Suprapubic skin (tissue), 4 donors: Measurements from ENCODE around the gene SIKE1. TPM values are rescaled to one million over a fixed set of nuclear protein-coding genes. Genes with fewer than 3 reads are reported as not detected.
"Not testable (repeated sequence)": the region's sequence is repeated elsewhere in the genome, so short reads cannot be mapped to it uniquely, and the experiment has no call there.

ENCODE experiments used
- DNase-seq, 2 donors: peaks; one replicate each; pipeline ENCODE4 v3.0.0-alpha.2; 2019; ENCODE audit warnings: low spot score in 2 of 2
- H3K27ac ChIP-seq: fragments of 200-600 bp; sonication (generic); one replicate; pipeline ENCODE4 v1.5.1; 2019
- H3K27me3 ChIP-seq: fragments of 200-600 bp; sonication (generic); one replicate; pipeline ENCODE4 v1.5.1; 2019
- H3K36me3 ChIP-seq: fragments of 200-600 bp; sonication (generic); one replicate; pipeline ENCODE4 v1.5.1; 2019
- H3K4me1 ChIP-seq: fragments of 200-600 bp; sonication (generic); one replicate; pipeline ENCODE4 v1.5.1; 2019
- H3K4me3 ChIP-seq: fragments of 200-600 bp; sonication (generic); one replicate; pipeline ENCODE4 v1.5.1; 2019; ENCODE audit warnings: mild to moderate bottlenecking
- H3K9me3 ChIP-seq: fragments of 200-600 bp; sonication (generic); one replicate; pipeline ENCODE4 v1.5.1; 2019
- CTCF ChIP-seq, 2 donors: fragments of 200-600 bp in 1 of 2; fragments of 450-650 bp in 1 of 2; sonication (generic) in 1 of 2; IDR thresholded peaks; one replicate each; pipeline ENCODE4 v1.5.1; 2016 to 2019; ENCODE audit warnings: antibody characterized with exemption in 2 of 2, mild to moderate bottlenecking in 1 of 2, moderate library complexity in 1 of 2
- EP300 ChIP-seq: sonication (generic); formaldehyde crosslinking; IDR thresholded peaks from one replicate; pipeline ENCODE4 v1.6.1; 2017; ENCODE audit warnings: antibody characterized with exemption
- POLR2A ChIP-seq, 2 donors: fragments of 450-650 bp; IDR thresholded peaks; one replicate each; pipeline ENCODE4 v1.6.1; 2017; ENCODE audit warnings: antibody characterized with exemption in 2 of 2, mild to moderate bottlenecking in 2 of 2, moderate library complexity in 2 of 2
- POLR2AphosphoS5 ChIP-seq, 3 donors: sonication (generic); formaldehyde crosslinking; IDR thresholded peaks; one replicate each; pipeline ENCODE4 v1.6.1; 2017; ENCODE audit warnings: antibody characterized with exemption in 3 of 3
- WGBS: methylation state at CpG from one replicate; pipeline ENCODE4 v1.1.5; 2018; 5-methylcytosine and 5-hydroxymethylcytosine counted together
- total RNA-seq, 4 donors: library from RNA; depleted of rRNA; stranded (reverse); fragments of >200 nt; gene quantifications; one replicate each; pipeline ENCODE4 v1.1.0, GENCODE V29; 2016

Gene SIKE1
- total RNA-seq, 4 donors from 2014 or later = 44.0 to 70.1 (median 54.0) TPM

DNA sequence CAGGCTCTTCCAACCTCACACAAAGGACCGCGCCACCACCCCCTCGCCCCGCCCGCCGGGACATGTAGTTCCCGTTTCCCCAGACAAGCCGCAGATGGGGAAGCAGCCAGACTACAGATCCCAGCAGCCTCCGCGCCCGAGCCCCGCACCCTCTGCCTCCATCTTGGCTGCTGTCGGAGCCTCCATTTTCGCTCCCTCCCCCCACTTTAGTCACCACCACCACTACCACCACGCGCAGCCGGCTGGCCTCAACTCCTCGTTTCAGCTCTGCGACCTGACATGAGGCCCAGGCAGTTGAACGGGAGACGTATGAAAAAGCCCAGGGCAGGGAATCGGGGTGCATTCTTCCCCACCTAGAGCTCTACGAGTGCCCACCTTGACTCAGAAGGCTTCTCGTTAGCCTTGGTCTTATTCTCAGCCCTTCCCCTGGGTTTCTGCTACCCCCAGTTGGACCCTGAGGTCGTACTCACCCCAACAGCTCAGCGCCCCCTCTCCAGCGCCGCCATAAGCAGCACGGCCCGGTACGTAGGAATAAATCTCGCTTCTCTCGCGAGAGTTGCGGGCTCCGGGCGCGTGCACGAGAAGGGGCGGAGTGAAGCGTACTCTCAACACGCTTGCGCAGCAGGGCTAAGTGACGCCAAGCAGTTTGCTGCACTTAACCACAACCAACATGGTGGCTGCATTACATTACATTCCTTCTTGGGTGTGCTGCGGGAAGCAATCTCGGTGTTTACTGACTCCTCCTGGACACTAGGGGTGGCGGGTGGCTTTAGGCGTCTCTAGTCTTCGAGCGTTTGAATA is 22.8 kb downstream of the SIKE1 start, which contains the start of gene CSDE1:
CSDE1 (minus strand) TSS at position 530 of the 801 bp plus-strand sequence. CDS start 18,094 bp downstream, outside the sequence.
- Histone ChIP-seq H3K4me1 (peaks cover 47% of the 10 kb centered on the region), H3K27ac (peak within 1 kb of the TSS; percentile 99), H3K9me3 (no peaks in the 10 kb centered on the region), H3K27me3 (no peaks in the 10 kb centered on the region), H3K36me3 (no peaks in the 10 kb centered on the region), H3K4me3 (peak within 1 kb of the TSS; percentile 84)
- 0% methylated on average over 48 of the region's 50 CpGs for WGBS
- peak; percentile 98 to 99 for DNase-seq
- TF ChIP-seq POLR2A (IDR thresholded peaks at IDR 0.05) (peak in 1 of 2 donors; percentile 93), EP300 (no peak), POLR2AphosphoS5 (IDR thresholded peaks at IDR 0.05) (peak; percentile 66 to 92 (median 92)), CTCF (IDR thresholded peaks at IDR 0.05) (peak in 1 of 2 donors; percentile 47)

DNA sequence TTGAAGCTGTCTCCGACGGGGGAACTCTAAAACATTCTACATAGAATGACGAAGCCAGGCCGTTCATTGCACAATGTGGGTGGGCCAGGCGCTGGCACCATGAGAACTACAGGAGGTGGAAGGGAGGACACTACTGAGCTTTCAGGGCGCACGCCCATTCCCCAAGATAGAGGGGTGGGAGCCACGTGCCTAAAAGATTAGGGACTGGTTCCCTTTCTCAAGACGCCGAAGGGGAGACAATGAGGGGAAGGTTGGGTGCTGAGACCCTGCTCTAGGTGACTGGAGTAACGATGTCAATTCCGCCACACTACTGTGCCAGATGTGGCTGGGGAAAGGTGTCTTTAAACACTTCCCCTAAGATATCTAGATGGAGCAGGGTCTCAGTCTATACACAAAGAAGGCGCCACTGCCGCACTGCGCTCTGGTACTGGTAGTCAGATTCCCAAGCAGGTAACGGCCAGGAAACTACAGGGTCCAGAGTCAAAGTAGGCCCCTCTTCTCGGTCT is 23.5 kb downstream of the SIKE1 start:
- Histone ChIP-seq H3K27me3 (no peaks in the 10 kb centered on the region), H3K36me3 (no peaks in the 10 kb centered on the region), H3K27ac (peak overlapping the region; percentile 99), H3K4me3 (peak overlapping the region; percentile 84), H3K9me3 (no peaks in the 10 kb centered on the region), H3K4me1 (peaks cover 53% of the 10 kb centered on the region)
- WGBS = 0% methylated on average over 17 of the region's 17 CpGs
- no peak for TF ChIP-seq POLR2A (IDR thresholded peaks at IDR 0.05)
- TF ChIP-seq EP300 = no peak
- TF ChIP-seq CTCF (IDR thresholded peaks at IDR 0.05) = no peak
- TF ChIP-seq POLR2AphosphoS5 (IDR thresholded peaks at IDR 0.05) = no peak
- peak; percentile 83 to 84 for DNase-seq

GRCh38 chr1:114756009-114756892 is 24.2 kb downstream of the SIKE1 start:
- Histone ChIP-seq H3K4me3 (peak overlapping the region; percentile 84), H3K27me3 (no peaks in the 10 kb centered on the region), H3K4me1 (peaks cover 61% of the 10 kb centered on the region), H3K9me3 (no peaks in the 10 kb centered on the region), H3K27ac (peak overlapping the region; percentile 99), H3K36me3 (no peaks in the 10 kb centered on the region)
- DNase-seq = no peak
- 27% methylated on average over 14 of the region's 14 CpGs for WGBS
- TF ChIP-seq POLR2AphosphoS5 (IDR thresholded peaks at IDR 0.05) (no peak), POLR2A (IDR thresholded peaks at IDR 0.05) (no peak), EP300 (no peak), CTCF (IDR thresholded peaks at IDR 0.05) (no peak)

DNA sequence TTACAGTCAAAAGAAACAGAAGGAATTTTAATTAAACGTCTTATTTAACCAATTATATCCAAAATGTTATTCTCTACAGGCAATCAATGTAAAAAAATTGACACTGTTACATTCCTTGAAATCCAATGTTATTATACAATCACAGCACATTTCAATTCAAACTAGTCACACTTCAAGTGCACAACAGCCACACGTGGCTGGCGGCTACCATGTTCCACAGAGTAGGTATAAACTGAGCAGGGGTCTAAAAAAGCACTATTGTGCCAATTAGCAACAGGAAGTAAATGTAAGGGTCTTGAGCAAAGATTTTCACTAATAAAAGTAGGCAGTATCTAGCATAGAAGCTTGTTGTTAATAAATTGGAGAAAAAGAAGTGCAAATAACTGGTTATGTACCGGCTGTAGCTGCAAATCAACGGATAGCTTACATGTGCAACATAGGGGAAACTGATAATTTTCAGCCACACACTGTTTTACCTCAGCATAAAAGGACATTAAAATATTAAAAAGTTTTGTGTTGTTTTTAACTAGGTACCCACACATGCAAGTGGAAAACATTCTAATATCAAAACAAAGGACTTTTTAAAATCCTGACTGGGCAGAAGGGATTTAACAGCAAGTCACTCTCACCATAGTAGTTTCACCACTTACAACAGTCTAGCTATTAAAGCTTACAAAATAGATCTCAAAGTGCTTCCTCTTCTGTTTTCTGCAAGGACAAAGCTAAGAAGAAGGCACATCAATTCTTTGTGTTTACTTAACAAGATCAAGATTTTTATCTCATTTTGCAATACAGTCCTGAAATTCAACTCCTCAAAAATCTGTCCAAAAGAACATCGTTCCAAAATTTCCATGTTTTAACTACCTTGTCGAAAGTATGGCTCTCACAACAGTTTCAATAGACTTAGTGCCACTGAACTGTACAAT is 25.2 kb downstream of the SIKE1 start:
- H3K4me3 ChIP-seq = peak overlapping the region; percentile 84
- H3K4me1 ChIP-seq = peaks cover 69% of the 10 kb centered on the region
- WGBS = 40% methylated on average over 7 of the region's 7 CpGs
- H3K27ac ChIP-seq = no peak overlapping the region
- H3K36me3 ChIP-seq = no peaks in the 10 kb centered on the region
- H3K27me3 ChIP-seq = no peaks in the 10 kb centered on the region
- H3K9me3 ChIP-seq = no peaks in the 10 kb centered on the region
- DNase-seq = no peak
- TF ChIP-seq POLR2A (IDR thresholded peaks at IDR 0.05) (no peak), CTCF (IDR thresholded peaks at IDR 0.05) (no peak), EP300 (no peak), POLR2AphosphoS5 (IDR thresholded peaks at IDR 0.05) (no peak)

- not testable (repeated sequence) for DNase-seq, H3K27me3 ChIP-seq, H3K9me3 ChIP-seq, H3K27ac ChIP-seq, H3K4me3 ChIP-seq
- 85% methylated on average over 6 of the region's 6 CpGs for WGBS
- peaks cover 74% of the 10 kb centered on the region for H3K4me1 ChIP-seq
- peaks cover 12% of the 10 kb centered on the region for H3K36me3 ChIP-seq
Observed at GRCh38 chr1:114753702-114754101, 26.8 kb downstream of the SIKE1 start.
